ENCODE data around the gene PSD4.
"Not testable (repeated sequence)": the region's sequence is repeated elsewhere in the genome, so short reads cannot be mapped to it uniquely, and the experiment has no call there.

The PSD4 gene

DNA sequence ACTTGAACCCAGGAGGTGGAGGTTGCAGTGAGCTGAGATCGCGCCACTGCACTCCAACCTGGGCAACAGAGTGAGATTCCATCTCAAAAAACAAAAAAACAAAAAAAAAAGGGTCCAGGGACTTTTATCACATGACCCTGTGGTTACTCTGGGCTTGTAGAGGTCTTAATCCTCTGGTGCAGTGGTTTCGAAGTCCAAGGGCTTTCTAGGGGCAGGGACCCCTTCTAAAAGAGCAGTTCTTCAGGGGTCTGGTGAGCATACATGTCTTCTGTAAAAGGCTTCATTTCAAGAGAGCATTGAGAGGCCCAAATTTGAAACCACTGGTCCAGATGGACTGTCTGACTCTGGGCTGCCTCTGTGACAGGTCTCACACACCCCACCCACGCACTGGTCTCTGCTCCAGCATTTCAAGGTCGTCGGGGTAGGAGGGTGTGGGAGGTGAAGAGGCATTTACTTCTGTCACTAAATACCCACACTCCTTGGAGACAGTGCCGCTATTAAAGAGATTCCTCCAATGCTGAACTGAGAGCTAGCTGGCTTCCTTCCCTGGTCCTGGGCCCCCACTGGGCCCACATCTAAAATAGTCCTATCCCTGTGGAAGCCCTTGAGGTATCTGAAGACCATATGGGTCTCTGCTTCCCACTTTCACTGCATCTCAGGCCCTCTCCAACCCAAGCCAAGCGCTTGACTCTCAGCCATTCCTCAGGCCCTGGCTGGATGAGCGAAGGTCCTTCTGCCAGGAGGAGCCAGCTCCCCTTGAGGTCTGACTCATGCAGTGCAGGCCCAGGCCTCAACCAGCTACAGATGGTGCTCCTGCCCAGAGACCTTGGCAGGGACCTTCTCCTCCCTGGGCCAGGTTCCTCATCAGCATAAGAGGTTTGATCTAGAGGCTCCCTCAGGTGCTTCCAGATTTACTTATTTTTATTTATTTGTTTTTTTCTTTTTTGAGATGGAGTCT lies 60.1 kb downstream of the PSD4 start:
- H3K9ac ChIP-seq (ENCODE audit: low read length): no peak overlapping the region
- no peak overlapping the region for H3K4me3 ChIP-seq (ENCODE audit: low read depth in 1 of 2, low read length in 2 of 2)
- H3K36me3 ChIP-seq (ENCODE audit: insufficient read depth, low read length): no peaks in the 10 kb centered on the region
- no peaks in the 10 kb centered on the region for H3K9me3 ChIP-seq (ENCODE audit: low read length)
- H3K4me1 ChIP-seq (ENCODE audit: insufficient read depth, low read length): peaks cover 8% of the 10 kb centered on the region
- H3K27ac ChIP-seq (ENCODE audit: low read depth, low read length): no peak overlapping the region
- no peaks in the 10 kb centered on the region for H3K27me3 ChIP-seq (ENCODE audit: control insufficient read depth in 1 of 2, insufficient read depth in 2 of 2, low read length in 2 of 2)

DNA sequence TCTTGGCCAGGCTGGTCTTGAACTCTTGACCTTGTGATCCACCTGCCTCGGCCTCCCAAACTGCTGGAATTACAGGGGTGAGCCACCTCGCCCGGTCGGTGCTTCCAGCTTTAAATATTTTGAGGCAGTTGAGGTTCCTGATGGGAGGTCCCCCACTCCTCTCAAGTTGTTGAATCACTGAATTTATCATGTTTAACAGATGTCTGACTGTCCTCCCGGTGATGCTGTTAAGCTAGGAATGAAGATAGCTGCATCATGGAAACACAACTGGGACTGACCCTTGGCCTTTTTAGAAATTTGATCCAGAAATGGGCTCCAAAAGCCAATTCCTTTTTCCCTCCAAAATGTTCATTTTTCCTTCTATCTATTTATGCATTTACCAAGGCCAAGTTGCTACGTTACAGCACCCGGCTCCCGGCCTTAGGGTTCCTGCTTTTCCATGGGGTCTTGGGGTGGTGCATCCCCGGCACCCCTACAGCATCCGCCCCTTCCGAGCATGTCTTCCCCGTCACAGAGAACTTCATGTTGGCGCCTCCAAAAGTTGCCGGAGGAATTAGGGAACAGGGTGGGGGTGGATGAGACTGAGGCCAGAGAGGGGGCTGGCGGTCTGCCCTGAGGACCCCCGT lies 61.1 kb downstream of the PSD4 start:
- Histone ChIP-seq H3K27ac (ENCODE audit: low read depth, low read length) (no peak overlapping the region), H3K36me3 (ENCODE audit: insufficient read depth, low read length) (no peaks in the 10 kb centered on the region), H3K4me1 (ENCODE audit: insufficient read depth, low read length) (peaks cover 12% of the 10 kb centered on the region), H3K4me3 (ENCODE audit: low read depth in 1 of 2, low read length in 2 of 2) (peak overlapping the region in 1 of 2 donors; percentile 29), H3K9ac (ENCODE audit: low read length) (no peak overlapping the region), H3K9me3 (ENCODE audit: low read length) (no peaks in the 10 kb centered on the region), H3K27me3 (ENCODE audit: control insufficient read depth in 1 of 2, insufficient read depth in 2 of 2, low read length in 2 of 2) (no peaks in the 10 kb centered on the region)

DNA sequence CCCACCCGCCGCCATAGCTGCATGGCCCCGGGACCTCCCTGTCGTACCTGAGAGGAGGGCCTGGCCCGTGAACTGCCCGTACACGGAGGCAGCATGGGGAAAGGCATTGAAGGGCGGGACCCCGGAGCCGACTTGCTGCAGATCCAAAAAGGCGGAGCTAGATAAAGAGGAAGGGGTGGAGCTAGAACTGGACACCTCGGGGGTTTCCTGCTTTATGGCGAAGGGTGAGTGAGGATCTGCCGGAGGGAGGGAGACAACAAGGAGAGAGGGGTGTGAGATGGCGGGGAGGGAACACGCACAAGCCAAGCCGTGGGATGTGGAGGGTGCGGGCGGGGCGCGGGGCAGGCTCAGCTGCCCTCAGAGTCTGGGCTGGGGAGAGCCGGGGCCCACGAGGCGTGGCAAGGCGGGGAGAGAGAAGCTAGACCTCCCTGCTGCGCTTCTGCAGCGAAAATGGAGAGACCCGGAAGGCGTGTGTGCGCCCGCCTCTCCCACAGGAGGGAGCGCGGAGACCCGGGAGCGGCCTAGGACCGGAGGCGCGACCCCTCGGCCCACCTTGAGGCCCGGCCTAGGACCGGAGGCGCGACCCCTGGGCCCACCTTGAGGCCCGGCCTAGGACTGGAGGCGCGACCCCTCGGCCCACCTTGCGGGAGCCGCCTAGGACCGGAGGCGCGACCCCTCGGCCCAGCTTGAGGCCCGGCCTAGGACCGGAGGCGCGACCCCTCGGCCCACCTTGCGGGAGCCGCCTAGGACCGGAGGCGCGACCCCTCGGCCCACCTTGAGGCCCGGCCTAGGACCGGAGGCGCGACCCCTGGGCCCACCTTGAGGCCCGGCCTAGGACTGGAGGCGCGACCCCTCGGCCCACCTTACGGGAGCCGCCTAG lies 61.8 kb downstream of the PSD4 start:
- H3K27ac ChIP-seq (ENCODE audit: low read depth, low read length): not testable (repeated sequence)

DNA sequence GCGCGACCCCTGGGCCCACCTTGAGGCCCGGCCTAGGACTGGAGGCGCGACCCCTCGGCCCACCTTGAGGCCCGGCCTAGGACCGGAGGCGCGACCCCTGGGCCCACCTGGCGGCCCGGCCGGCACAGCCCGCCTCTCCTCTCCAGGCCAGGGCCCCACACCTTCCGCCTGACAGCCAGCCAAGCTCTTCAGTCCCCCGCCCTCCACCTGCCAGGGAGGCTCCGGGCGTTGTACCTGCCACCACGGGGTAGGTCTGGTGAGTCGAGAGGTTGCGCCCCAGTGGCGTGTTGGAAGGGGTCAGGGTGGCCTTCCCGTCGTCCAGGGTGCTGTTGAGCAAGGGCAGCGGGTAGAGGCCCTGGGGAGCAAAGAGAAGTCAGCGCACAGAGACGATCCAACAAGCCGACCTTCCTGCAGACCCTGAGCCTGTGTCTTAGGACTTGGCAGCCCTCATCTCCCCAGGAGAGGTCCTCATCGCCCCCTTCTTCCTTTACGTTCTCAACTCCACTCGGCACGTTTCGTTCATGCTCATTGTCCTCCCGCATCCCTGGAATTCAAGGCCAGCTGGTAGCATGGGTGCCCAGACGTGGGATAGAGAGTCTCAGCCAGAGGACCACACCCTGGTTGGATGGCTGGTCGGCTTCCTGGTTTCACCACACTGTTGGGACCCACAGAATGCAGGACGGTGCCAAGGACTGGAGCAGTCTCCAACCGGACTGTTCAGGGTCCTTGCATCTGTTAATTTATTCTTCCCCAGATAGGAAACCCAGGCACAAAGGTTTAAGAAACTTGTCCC lies 62.8 kb downstream of the PSD4 start:
- no peak overlapping the region for H3K9ac ChIP-seq (ENCODE audit: low read length)
- no peaks in the 10 kb centered on the region for H3K9me3 ChIP-seq (ENCODE audit: low read length)
- H3K4me1 ChIP-seq (ENCODE audit: insufficient read depth, low read length): peaks cover 25% of the 10 kb centered on the region
- H3K27ac ChIP-seq (ENCODE audit: low read depth, low read length): no peak overlapping the region
- H3K27me3 ChIP-seq (ENCODE audit: control insufficient read depth in 1 of 2, insufficient read depth in 2 of 2, low read length in 2 of 2): no peaks in the 10 kb centered on the region
- no peaks in the 10 kb centered on the region for H3K36me3 ChIP-seq (ENCODE audit: insufficient read depth, low read length)
- peak overlapping the region in 1 of 2 donors; percentile 43 for H3K4me3 ChIP-seq (ENCODE audit: low read depth in 1 of 2, low read length in 2 of 2)

More for the DNA sequence above, 61.8 kb downstream of the PSD4 start:
- not testable (repeated sequence) for H3K9me3 ChIP-seq (ENCODE audit: low read length); H3K36me3 ChIP-seq (ENCODE audit: insufficient read depth, low read length); H3K27me3 ChIP-seq (ENCODE audit: control insufficient read depth in 1 of 2, insufficient read depth in 2 of 2, low read length in 2 of 2); H3K9ac ChIP-seq (ENCODE audit: low read length)
- peaks cover 19% of the 10 kb centered on the region for H3K4me1 ChIP-seq (ENCODE audit: insufficient read depth, low read length)
- peak overlapping the region in 1 of 2 donors; percentile 29 for H3K4me3 ChIP-seq (ENCODE audit: low read depth in 1 of 2, low read length in 2 of 2)

GRCh38 chr2:113237604-113238160 lies 63.9 kb downstream of the PSD4 start:
- Histone ChIP-seq H3K27me3 (ENCODE audit: control insufficient read depth in 1 of 2, insufficient read depth in 2 of 2, low read length in 2 of 2) (no peaks in the 10 kb centered on the region), H3K9me3 (ENCODE audit: low read length) (no peaks in the 10 kb centered on the region), H3K36me3 (ENCODE audit: insufficient read depth, low read length) (no peaks in the 10 kb centered on the region), H3K4me1 (ENCODE audit: insufficient read depth, low read length) (peaks cover 25% of the 10 kb centered on the region), H3K4me3 (ENCODE audit: low read depth in 1 of 2, low read length in 2 of 2) (no peak overlapping the region), H3K27ac (ENCODE audit: low read depth, low read length) (no peak overlapping the region), H3K9ac (ENCODE audit: low read length) (no peak overlapping the region)

- Histone ChIP-seq H3K4me3 (ENCODE audit: low read depth in 1 of 2, low read length in 2 of 2) (no peak overlapping the region), H3K27ac (ENCODE audit: low read depth, low read length) (no peak overlapping the region), H3K4me1 (ENCODE audit: insufficient read depth, low read length) (peaks cover 25% of the 10 kb centered on the region), H3K9me3 (ENCODE audit: low read length) (no peaks in the 10 kb centered on the region), H3K36me3 (ENCODE audit: insufficient read depth, low read length) (no peaks in the 10 kb centered on the region), H3K9ac (ENCODE audit: low read length) (no peak overlapping the region), H3K27me3 (ENCODE audit: control insufficient read depth in 1 of 2, insufficient read depth in 2 of 2, low read length in 2 of 2) (no peaks in the 10 kb centered on the region)
These were observed 65.4 kb downstream of the PSD4 start for GRCh38 chr2:113238871-113239839.

- no peak overlapping the region for H3K9ac ChIP-seq (ENCODE audit: low read length)
- no peaks in the 10 kb centered on the region for H3K27me3 ChIP-seq (ENCODE audit: control insufficient read depth in 1 of 2, insufficient read depth in 2 of 2, low read length in 2 of 2)
- H3K9me3 ChIP-seq (ENCODE audit: low read length): no peaks in the 10 kb centered on the region
- peaks cover 25% of the 10 kb centered on the region for H3K4me1 ChIP-seq (ENCODE audit: insufficient read depth, low read length)
- H3K27ac ChIP-seq (ENCODE audit: low read depth, low read length): peak overlapping the region; percentile 1
- H3K36me3 ChIP-seq (ENCODE audit: insufficient read depth, low read length): no peaks in the 10 kb centered on the region
- H3K4me3 ChIP-seq (ENCODE audit: low read depth in 1 of 2, low read length in 2 of 2): no peak overlapping the region
These were observed 66.6 kb downstream of the PSD4 start for GRCh38 chr2:113240150-113240914.

DNA sequence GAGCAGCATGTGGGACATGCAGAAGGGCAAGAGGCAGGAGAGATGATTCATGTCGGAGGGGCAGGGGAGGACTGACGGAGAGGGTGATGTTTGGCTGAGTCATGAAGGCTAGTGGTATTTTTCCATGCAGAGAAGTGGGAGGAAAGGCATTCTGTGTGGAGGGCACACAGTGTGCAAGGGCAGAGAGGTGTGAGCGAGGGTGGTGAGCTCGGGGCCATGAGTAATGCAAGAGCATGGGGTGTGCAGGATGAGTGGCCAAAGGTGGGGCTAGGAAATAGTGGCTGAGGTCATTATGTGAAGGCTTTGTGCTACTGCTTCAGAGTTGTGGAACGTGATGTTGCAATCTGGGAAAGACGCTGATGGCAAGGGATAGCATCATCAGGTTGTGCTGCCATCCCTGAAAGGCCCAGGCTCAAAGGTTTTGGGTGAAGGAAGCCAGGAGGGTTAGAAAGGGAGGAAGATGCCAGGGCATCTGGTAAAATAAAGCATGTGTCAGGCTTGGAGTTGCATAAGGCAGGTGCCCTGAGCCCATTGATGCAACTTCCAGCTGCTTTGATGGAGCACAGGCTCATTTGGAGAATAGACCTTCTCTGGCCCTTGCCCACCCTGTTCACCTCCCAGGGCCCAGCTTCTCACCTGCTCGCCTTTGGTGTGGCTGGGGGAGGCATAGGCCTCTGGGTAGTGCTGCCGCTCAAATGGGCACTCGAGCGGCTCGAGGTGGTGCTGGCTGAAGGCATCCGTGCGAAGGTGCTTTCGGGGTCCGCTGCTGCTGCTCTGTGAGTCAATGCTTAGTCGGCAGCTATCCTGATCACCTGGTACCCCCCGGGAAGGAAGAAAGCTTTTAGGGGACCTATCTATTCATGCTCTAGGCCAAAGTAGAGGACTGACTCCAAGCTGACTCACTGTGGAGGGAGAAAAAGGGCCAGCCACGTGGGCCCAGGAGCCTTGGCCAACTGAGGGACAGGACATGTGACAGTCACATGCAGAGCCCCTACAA lies 67.4 kb downstream of the PSD4 start:
- H3K4me1 ChIP-seq (ENCODE audit: insufficient read depth, low read length): peaks cover 25% of the 10 kb centered on the region
- no peaks in the 10 kb centered on the region for H3K36me3 ChIP-seq (ENCODE audit: insufficient read depth, low read length)
- H3K9me3 ChIP-seq (ENCODE audit: low read length): no peaks in the 10 kb centered on the region
- no peak overlapping the region for H3K9ac ChIP-seq (ENCODE audit: low read length)
- no peak overlapping the region for H3K27ac ChIP-seq (ENCODE audit: low read depth, low read length)
- H3K27me3 ChIP-seq (ENCODE audit: control insufficient read depth in 1 of 2, insufficient read depth in 2 of 2, low read length in 2 of 2): no peaks in the 10 kb centered on the region
- no peak overlapping the region for H3K4me3 ChIP-seq (ENCODE audit: low read depth in 1 of 2, low read length in 2 of 2)
